ENCODE measurements around the gene RABGGTA.
"Not testable (repeated sequence)": the region's sequence is repeated elsewhere in the genome, so short reads cannot be mapped to it uniquely, and the experiment has no call there.

Gene RABGGTA

DNA sequence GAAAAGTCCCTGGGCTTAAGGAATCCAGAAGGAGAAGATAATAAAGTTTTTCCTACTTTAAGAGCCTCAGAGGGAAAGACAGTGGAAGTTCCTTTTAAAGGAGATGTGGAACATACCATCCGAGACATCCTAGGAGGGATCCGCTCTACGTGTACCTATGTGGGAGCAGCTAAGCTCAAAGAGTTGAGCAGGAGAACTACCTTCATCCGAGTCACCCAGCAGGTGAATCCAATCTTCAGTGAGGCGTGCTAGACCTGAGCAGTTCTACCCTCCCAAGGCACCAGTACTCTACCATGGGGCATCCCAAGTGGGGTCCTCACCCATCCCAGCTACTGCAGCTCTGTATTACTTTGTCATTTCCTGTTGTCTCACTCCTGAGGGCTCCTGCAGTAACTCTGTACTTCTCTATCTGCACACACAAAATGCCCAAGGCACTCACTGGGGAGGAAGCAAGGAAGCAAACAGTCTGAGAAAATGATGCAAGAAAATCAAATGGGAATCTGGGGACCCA lies 32.8 kb downstream of the RABGGTA start:
- no peak for DNase-seq

GRCh38 chr14:24238123-24238522 lies 33.3 kb downstream of the RABGGTA start:
- DNase-seq: no peak

DNA sequence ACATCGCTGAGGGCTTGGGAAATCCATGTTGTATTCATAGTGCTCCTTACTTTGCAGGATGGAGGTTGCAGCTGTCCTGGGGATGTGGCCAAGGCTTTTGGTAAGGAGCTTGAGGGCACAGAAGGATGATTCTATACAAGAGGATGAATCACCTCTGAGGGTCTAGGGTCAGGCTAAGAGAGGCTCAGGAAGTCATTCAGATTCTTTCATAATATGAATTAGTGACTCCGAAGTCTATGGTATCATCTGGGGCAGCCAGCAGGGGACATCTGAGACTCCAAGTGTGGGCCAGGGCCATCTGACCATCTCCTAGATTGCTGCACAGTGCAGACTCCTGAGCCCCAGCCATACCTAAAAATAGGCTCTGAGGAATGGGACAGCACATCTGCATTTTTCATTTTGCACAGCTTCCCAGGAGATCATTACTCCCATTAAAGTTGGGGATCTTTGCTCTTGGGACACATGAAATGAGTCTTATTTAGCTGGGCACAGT lies 33.9 kb downstream of the RABGGTA start:
- no peak for DNase-seq

DNA sequence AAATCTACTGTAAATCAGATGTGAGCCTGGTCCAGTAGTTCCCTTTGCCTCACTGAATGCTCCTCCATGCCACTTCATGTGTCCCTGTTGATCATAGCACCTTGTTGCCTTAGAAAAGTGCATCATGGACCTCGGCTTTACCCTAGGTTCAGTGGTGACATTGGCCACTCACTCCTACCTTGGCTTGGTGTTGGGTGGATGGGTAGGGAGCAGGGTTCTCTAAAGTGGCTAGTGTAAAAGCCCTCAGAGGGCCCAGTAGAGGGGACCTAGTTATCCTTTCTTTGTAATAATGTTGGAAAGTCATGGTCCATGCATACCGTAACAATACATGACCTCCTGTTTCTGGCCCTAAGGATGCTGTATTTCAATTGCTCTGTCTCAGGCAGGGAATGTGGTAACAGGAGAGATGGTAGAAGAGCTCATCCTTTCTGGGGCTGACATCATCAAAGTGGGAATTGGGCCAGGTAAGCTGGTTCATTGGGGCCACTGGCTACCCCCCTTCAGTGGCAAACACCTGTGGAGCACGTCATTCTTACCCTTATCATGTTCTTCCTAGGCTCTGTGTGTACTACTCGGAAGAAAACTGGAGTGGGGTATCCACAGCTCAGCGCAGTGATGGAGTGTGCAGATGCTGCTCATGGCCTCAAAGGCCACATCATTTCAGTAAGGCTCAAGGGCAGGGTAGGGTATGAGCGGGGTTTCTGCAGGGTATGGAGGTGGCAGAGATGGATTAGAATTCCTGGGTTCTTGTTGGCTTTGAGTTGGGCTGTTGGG lies 34.5 kb downstream of the RABGGTA start:
- DNase-seq: no peak

DNA sequence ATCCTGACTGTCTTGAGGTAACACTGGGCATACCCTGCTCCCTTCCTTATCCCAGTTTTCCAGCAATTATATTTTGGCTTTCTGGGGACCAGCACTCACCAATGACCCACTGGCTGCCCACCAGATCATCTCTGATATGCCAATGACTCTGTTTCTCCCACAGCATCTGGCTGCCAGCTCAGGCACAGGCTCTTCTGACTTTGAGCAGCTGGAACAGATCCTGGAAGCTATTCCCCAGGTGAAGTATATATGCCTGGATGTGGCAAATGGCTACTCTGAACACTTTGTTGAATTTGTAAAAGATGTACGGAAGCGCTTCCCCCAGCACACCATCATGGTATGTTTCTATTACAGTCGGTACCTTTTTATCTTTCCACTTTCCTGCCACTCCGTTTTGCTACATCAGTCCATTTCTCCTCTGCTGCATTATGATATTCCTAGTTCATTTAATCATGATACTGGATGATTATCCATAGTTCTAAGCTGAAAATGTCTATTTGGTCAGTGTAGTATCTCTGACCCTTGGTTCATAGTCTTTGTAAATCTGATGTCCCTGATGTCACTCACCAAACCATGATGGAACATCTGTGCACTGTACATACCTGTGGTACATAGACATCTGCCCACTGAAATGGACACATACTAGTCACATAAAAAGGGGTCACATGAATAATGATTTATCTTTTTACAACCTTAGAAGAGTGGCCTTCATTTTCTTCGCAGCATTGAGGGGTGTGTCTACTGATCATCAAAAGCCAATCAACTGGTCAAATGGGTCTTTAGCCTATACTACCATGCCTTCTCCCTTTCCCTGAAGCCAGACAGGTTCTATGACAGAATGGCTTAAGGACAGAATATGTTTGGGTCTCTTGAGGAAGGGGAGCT lies 35.4 kb downstream of the RABGGTA start:
- DNase-seq: no peak

DNA sequence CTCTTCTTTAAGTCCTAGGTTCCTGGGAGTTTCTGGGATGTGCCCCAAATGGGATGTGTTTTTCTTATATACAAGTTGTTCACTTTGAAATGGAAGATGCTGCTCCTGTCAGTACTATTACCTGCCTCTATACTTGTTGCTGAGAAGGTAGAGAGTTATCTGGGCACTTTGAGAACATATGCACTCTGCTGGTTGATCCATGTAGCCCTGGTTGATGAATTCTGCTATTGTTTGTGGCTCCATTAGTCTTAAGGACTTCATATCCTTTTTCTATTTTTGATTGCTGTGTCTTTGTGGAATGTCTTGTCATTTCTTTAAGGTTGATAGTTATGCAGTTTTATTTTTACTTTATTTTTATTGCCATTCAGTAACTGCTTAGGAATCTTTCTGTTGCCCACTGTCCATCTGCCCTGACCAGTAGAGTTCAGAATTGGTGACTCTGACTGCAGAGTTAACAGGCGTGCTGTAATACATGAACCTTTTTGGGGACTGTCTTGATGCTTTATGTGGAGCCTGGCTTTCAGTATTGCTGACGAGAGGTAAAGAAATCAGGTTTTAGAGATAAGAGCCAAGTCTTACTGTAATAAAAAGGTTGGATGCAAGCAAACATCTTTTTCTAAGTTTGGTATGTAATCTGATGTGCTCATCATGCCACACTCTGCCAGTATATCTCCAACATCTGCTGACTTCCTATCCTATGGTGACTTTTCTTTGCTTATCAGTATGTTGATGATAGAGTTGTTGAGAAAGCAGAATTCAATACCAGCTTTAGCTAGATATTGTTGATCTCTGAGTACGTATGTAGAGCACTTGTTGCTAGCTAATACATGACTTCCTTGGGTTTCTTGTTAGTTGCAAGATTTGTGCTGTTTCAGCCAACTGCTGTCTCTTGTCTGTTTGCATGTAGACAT lies 37.0 kb downstream of the RABGGTA start:
- DNase-seq: no peak

- no peak for DNase-seq
These were observed 37.9 kb downstream of the RABGGTA start for GRCh38 chr14:24233538-24233866.

GRCh38 chr14:24232645-24233537 lies 38.5 kb downstream of the RABGGTA start, which contains the start of gene GMPR2:
Gene GMPR2, plus strand, starts transcription at chr14:24232929. Its CDS starts 325 bp downstream, at chr14:24233254.
- peak; percentile 23 for DNase-seq

GRCh38 chr14:24232121-24232644 lies 39.2 kb downstream of the RABGGTA start, which contains the start of gene NEDD8:
Gene NEDD8, minus strand, starts transcription at chr14:24232367. Its CDS starts 100 bp downstream, at chr14:24232267.
- peak; percentile 90 for DNase-seq

GRCh38 chr14:24231263-24232120 lies 39.9 kb downstream of the RABGGTA start:
- peak; percentile 12 for DNase-seq

DNA sequence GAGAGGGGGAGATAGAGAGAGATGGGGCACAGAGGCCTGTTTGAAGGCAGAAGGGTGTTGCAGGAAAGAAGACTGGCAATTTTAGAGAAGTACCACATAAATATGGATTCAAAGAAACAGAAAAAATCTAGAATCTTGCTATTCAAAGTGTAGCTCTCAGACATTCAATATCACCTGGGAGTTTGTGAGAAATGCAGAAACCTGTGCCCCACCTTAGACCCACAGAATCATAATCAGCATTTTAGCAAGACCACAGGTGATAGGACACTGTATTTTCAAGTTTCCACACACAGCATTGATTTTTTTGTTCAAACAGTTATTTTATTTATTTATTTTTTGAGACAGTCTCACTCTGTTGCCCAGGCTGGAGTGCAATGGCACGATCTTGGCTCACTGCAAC lies 42.5 kb downstream of the RABGGTA start:
- DNase-seq: no peak

DNA sequence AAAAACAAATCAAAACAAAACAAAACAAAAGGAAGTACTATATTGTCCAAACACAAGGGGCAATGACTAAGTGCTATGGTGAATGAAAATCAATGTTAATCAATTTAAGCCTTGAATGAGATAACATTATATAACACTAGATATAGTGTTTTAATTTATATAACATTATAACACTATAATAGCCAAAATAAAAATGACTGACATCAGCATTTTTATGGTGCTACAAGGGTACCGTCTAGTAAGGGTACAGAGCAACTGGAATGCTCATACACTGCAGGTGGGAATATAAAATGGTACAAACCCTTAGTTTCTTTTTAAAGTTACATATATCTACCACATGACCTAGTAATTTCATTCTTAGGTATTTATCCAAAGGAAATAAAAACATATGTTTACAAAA lies 44.9 kb downstream of the RABGGTA start:
- DNase-seq: no peak

GRCh38 chr14:24224618-24225071 lies 46.8 kb downstream of the RABGGTA start:
- DNase-seq: no peak

DNA sequence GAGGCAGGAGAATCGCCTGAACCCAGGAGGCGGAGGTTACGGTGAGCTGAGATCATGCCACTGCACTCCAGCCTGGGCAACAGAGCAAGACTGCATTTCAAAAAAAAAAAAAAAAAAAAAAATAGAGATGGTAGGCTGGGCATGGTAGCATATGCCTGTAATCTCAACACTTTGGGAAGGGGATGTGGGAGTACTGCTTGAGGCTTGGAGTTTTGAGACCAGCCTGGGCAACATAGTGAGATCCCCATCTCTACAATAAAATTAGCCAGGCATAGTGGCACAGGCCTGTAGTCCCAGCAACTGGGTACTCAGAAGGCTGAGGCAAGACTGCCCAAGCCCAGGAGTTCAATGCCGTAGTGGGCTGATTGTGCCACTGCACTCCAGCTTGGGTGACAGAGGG lies 48.4 kb downstream of the RABGGTA start:
- DNase-seq: not testable (repeated sequence)

DNA sequence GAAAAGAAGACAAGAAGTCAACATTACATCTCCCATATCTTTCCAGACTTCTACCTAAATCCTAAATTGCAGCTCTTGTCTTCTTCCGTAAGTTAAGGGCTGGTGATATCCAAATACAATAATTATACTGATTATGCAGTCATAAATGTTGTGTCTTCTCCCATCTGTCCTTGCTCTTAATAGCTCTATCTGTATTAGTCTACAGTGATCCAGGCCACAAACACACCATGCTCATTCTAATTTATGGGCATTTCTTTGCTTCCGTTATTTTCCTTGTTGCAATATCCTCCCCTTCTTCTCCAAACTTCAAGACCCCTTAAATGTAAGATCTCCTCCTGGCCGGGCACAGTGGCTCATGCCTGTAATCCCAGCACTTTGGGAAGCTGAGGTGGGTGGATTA lies 51.9 kb downstream of the RABGGTA start:
- DNase-seq: no peak

GRCh38 chr14:24219080-24219479 lies 52.3 kb downstream of the RABGGTA start:
- no peak for DNase-seq

DNA sequence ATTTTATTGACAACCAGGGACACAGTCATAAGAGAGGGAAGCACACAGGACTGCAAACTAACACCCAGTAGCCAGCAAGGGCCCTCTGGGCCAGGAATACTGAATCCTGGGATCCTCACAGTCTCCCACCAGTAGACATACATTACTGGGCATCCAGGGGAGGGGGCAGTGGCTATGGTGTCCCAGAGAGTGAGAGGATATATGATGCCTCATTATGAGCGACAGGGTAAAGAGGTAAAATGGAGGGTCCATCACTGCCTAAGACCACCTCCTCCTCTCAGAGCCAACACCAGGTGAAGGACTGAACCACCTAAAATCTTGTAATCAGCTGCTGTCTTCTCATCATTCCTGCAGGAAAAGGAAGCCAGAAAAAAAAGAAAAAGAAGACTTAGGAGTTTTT lies 54.5 kb downstream of the RABGGTA start:
- DNase-seq: not testable (repeated sequence)

GRCh38 chr14:24216345-24216699 lies 55.1 kb downstream of the RABGGTA start:
- no peak for DNase-seq

All from CD4-positive, alpha-beta T cell treated with Interleukin-6 for 4 hours (primary cell).